Measurements from ENCODE around the gene ZNF385B. TPM values are rescaled to one million over a fixed set of nuclear protein-coding genes. Genes with fewer than 3 reads are reported as not detected.

The ZNF385B gene
- total RNA-seq, 1 experiment from 2014 or later, result not detected

DNA sequence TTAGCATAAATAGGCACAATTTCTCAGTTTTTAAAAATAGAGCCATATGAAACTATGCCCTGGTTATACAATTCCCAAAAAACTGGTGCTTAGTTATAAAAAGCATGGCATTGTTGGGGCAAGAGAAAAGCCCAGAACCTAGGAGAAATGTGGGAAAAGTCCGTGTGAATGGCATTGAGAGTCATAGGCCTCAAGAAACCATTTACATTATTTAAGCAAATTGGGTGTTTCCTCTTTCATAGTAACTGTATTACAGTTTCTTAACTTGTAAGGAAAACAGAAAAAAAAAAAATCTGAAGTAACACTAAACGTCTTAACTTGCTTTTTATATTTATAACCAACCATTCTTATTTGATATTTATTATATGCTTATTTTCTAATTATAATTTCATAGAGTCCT lies 425.8 kb downstream of the ZNF385B start:
- in situ Hi-C loops (cut with HindIII; ENCODE audit: low pct_unique_long_range_greater_than_20kb, low sequenced_read_pairs), result no loop called here

DNA sequence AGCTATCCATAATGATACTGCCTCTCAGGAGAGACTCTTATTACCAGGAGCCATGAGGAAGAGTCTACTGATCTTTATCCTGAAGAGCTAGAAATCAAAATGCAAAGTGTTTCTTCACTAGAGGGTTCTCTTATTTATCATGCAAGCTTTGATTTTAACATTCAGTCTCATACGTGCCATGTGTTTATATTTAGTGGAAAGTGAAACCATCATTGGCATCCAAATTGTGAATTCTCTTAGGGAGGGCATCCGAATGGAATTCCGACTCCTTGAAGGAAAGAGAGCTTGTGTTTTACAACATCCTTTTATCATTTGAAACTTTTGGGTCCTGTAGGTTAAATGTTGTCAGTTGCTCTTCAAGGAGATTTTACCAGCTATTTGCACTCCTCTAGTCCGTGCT lies 426.4 kb downstream of the ZNF385B start:
- no peak for DNase-seq (ENCODE audit: low read depth, low spot score)

More for the DNA sequence above, 425.8 kb downstream of the ZNF385B start:
- DNase-seq (ENCODE audit: low read depth, low spot score), result no peak

DNA sequence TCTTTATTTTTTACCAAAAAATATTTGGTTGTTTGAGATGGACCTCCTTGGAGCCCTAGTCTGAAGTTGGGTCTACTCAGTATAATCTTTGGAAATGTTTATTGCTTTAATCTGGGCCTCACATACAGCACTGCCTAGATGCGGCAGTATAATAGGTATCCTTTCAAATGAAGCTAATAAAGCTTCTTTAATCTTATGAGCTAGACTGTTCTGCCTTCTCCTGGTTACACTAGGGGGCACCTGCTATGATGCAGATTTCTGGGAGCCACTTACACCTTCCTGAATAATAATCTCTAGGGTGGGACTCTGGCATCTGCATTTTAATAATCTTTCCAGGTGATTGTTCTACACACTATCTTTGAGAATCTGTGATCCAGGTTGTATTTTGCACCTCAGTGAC lies 427.1 kb downstream of the ZNF385B start:
- no peak for DNase-seq (ENCODE audit: low read depth, low spot score)
- in situ Hi-C loops (cut with HindIII; ENCODE audit: low pct_unique_long_range_greater_than_20kb, low sequenced_read_pairs), result no loop called here

More for the DNA sequence above, 426.4 kb downstream of the ZNF385B start:
- in situ Hi-C loops (cut with HindIII; ENCODE audit: low pct_unique_long_range_greater_than_20kb, low sequenced_read_pairs), result no loop called here

DNA sequence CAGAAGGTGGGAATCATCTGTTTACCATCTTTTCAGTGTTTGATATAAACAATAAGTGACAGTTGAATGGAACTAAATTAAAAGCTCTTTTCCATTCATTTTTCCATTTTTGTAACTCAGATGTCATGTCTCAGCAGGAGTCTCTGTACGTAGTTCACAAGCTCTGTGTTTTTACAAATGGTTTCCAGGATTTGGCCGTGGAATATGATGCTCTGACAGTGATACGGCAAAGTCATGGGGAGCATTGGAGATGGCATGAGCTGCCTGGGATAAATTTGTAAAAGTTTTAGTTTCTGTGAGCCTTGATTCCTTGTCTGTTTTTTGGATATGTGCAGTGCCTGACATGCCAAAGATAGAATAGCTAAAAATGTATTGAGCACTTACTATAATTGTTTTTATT lies 428.7 kb downstream of the ZNF385B start:
- in situ Hi-C loops (cut with HindIII; ENCODE audit: low pct_unique_long_range_greater_than_20kb, low sequenced_read_pairs), result no loop called here
- no peak for DNase-seq (ENCODE audit: low read depth, low spot score)

DNA sequence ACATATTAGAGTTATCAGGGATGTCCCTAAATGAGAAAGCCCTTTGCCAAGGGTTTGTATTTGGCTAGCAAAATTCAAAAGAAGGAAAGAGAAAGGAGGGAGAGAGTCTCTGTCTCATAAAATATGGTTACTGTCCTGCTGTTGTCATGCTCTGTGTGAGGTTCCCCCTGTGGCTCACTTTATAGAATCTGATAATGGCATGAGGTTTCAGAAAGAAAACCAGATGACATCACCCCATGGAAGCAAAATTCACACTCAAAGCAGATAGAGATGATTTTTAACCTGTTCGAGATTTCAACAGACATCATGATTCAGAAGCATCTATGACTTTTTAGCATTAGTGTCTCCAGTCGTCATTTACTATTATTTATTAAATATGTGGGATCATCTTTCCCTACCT lies 431.8 kb downstream of the ZNF385B start:
- in situ Hi-C loops (cut with HindIII; ENCODE audit: low pct_unique_long_range_greater_than_20kb, low sequenced_read_pairs), result no loop called here
- DNase-seq (ENCODE audit: low read depth, low spot score), result no peak

DNA sequence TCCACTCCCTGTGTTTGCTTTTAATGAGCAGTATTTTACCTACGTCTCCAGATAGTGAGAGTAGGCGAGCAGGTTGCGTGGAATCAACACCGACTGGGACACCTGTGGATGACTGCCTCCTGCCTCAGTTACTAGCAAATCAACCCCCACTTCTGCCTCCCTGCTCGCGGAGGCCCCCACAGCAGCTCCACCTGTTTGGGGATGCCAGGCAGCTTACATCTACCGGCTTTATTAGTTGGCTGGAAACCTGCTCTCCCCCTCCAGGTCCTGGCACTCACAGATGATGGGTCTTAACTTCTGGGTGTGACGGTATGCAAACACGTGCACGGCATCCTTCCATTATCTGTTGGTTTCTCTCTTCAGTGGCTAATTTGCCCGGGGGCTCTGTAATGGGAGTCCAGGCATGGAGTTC lies 432.3 kb downstream of the ZNF385B start:
- in situ Hi-C loops (cut with HindIII; ENCODE audit: low pct_unique_long_range_greater_than_20kb, low sequenced_read_pairs), result no loop called here
- DNase-seq (ENCODE audit: low read depth, low spot score), result no peak

DNA sequence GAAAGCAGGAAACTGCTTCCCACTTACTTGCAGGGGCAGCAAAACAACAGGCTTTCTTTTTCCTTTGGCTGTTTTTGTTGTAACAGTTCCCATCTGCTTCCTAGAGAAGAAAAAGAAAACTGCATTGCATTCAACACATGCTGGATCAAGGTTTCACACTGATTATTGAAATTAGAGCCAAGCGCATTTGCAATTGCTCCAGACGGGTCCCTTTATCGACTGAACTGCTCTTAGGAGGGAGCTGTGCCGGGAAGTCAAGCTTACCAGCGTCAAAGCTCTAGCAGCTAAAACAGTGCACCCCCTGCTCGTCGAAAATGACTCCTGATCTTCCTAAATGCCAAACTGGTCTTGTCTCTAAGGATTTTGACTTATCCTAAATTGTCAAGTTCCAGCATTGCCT lies 432.8 kb downstream of the ZNF385B start:
- no peak for DNase-seq (ENCODE audit: low read depth, low spot score)

DNA sequence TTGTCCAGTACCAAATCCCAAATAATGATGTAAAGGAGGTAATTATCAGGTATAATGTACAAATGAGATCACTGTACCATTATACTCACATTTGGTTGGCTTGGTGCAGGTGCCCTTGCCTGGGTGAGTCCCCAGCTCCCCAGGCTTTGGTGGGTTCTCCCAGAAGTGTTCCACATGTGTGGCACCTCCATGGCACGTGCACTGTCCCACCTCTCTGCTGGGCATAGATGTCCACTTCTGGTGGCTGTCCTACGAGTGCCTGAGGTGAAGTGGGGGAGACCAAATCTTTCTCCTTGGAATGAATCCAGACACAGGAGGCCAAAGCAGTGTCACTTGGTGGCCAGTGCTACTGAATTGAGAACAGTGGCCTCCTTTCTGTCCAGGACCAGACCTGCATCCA lies 434.3 kb downstream of the ZNF385B start:
- in situ Hi-C loops (cut with HindIII; ENCODE audit: low pct_unique_long_range_greater_than_20kb, low sequenced_read_pairs), result no loop called here
- no peak for DNase-seq (ENCODE audit: low read depth, low spot score)

More for the DNA sequence above, 432.8 kb downstream of the ZNF385B start:
- in situ Hi-C loops (cut with HindIII; ENCODE audit: low pct_unique_long_range_greater_than_20kb, low sequenced_read_pairs), result no loop called here

DNA sequence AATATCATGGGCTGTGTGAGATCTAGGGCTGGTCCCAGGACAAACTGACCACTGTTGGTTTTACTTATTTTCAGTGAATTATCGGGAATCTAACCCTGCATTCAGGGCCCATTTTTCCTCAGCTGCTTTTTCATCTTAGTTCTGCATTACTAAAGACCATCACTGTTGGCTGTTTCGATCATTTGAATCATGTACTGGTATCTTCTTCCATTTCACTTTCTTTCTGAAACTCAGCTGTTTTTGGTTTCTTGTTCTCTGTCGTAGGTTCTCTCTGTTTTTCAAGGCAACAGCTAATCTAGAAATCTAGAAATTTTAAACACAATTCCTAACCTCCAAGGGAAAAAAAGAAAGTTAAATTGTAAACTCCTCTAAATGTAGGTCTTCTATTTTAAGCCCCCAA lies 436.8 kb downstream of the ZNF385B start:
- in situ Hi-C loops (cut with HindIII; ENCODE audit: low pct_unique_long_range_greater_than_20kb, low sequenced_read_pairs), result no loop called here
- DNase-seq (ENCODE audit: low read depth, low spot score), result no peak

DNA sequence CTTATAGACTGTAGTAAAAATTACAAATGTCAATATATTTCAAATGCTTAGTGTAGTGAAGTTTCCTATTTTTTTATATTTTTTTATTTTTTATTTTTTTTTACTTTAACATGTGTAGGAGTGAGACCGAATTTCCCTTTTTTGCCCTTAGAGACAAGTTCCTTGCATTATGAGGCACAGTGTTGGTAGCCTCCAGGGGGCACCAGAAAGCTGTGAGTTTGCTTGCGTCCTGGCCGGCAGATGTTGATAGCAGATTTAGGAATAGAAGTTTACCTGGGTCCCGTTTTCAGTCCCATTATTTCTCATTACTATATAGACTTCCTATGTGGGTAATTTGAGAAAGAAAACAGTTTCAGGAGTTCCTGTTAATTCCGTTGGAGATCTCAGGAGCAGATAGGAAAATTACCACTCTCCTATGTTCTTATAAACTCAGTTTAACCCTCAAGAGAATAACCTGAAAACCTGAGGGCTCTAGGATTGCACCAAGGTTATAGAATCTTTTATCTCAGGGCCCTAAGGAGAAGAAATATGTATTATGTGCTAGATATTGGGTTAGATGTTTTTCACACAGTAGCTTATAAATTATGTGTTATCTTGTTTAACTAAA lies 439.3 kb downstream of the ZNF385B start:
- DNase-seq (ENCODE audit: low read depth, low spot score), result peak; percentile 67
- in situ Hi-C loops (cut with HindIII; ENCODE audit: low pct_unique_long_range_greater_than_20kb, low sequenced_read_pairs), result no loop called here

DNA sequence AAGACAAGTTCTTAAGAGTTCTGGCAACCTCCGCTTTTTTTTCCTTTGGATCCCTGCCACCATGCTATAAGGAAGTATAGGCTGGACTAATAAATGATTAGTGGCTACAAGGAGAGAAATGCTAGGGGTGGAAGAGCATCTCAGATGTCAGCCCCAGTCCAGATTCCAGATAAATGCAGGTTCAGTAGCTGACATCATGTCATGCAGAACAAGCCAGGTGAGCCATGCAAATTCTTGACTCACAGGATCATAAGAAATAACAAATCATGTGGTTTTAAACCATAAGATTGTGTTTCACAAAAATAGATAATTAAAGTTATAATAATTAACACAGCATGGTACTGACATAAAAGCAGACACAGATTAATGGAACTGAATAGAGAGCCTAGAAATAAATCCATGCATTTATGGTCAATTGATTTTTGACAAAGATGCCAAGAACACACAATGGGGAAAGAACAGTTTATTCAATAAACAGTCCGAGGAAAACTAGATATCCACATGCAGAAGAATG lies 443.9 kb downstream of the ZNF385B start:
- in situ Hi-C loops (cut with HindIII; ENCODE audit: low pct_unique_long_range_greater_than_20kb, low sequenced_read_pairs), result no loop called here
- DNase-seq (ENCODE audit: low read depth, low spot score), result no peak

DNA sequence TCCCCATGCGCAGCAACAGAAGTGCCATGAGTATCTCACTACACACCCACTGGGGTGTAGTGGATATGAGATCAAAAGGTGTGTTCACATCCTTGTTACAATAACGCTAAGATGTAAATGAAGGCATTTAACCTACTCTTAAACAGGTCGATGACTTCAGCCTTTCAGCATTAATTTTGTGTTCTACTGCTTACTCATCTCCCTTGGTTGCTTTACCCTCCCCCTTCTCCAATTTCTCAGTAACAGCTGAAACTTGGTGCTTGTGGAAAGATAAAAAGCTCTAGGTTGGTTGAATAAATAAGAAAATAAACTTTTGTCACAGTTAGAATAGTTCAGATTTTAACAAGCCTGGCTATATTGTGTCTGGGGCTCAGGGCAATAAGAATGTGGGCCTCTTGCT lies 449.3 kb downstream of the ZNF385B start:
- in situ Hi-C loops (cut with HindIII; ENCODE audit: low pct_unique_long_range_greater_than_20kb, low sequenced_read_pairs), result no loop called here
- no peak for DNase-seq (ENCODE audit: low read depth, low spot score)

DNA sequence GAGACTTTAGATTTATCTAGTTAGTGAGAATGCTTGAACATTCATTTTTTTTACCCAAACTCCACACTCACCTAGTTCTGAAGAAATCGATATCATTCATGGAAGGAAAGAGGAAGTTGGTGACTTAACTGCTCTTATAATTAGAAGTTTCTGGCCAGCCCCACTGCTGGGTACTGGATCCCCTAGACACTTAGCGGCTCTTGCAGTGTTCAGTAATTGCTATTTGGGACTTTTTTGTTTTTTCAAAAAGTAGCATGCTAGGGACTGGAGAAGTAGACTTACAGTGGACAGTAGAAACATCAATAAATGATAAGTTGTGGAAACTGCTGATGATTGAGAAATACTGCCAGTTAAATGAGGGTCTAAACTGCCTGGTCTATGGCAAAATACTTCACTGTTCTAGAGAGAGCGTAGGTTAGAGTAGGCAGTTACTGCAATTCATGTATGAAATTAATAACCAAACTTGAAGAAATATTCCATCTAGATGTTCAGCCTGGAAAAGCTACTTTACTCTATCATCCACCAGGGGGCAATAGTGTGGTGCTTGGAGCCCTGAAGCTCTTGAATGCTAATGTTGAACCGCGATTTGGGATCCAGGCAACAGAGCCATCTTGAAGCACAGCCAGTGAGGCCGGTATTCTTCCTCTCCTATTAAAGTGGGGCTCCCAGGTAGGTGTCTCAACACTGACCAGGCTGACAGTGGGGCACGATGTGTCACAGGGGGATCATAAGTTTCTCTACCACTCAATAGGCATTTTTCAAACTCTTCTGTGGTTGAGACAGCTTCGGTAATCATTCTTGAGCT lies 450.7 kb downstream of the ZNF385B start:
- in situ Hi-C loops (cut with HindIII; ENCODE audit: low pct_unique_long_range_greater_than_20kb, low sequenced_read_pairs), result no loop called here
- DNase-seq (ENCODE audit: low read depth, low spot score), result peak; percentile 77

DNA sequence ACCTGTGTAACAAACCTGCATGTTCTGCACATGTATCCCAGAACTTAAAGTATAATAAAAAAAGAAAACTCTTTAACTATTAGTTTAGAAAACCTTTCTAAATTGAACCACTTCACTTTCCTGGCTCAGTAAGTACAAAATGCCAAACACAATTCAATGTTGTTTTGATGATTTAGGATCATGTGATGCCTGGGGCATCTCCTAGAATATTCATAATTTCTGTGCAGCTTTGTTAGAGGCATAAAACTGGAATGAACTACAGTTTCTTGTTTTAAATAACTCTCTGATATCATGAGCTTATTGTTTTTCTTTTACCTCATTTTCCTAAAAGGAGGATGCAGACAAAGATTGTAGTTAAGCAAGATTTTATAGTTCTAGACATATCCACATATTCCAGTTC lies 457.8 kb downstream of the ZNF385B start:
- in situ Hi-C loops (cut with HindIII; ENCODE audit: low pct_unique_long_range_greater_than_20kb, low sequenced_read_pairs), result no loop called here

DNA sequence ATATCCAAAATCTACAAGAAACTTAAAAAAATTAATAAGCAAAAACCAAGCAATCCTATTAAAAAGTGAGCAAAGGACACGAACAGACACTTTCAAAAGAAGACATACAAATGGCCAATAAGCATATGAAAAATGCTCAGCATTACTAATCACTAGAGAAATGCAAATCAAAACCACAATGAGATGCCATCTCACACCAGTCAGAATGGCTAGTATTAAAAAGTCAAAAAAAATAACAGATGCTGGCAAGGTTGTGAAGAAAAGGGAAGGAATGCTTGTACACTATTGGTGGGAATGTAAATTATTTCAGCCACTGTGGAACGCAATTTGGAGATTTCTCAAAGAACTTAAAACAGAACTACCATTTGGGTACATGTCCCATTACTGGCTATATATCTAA lies 467.9 kb downstream of the ZNF385B start:
- no peak for DNase-seq (ENCODE audit: low read depth, low spot score)
- in situ Hi-C loops (cut with HindIII; ENCODE audit: low pct_unique_long_range_greater_than_20kb, low sequenced_read_pairs), result no loop called here

More for the DNA sequence above, 457.8 kb downstream of the ZNF385B start:
- DNase-seq (ENCODE audit: low read depth, low spot score), result no peak

Measured in SK-MEL-5 (cell line).